ENCODE results near the gene KRTCAP2. TPM values are rescaled to one million over a fixed set of nuclear protein-coding genes. Genes with fewer than 3 reads are reported as not detected.

Gene KRTCAP2
- total RNA-seq, 4 donors from 2014 or later = 48.6 to 109 (median 97.6) TPM

GRCh38 chr1:155183775-155184221 lies 10.7 kb upstream of the KRTCAP2 start:
- 84 to 89% methylated on average over 20 of the region's 20 CpGs for WGBS, 2 donors
- no peak overlapping the region for H3K4me3 ChIP-seq (ENCODE audit: low read depth, poor library complexity, severe bottlenecking)
- intact Hi-C loops (cut with DNase I; ENCODE audit: low total_unique reads) = no loop called here
- DNase-seq (ENCODE audit: low spot score in 2 of 2) = no peak
- TF ChIP-seq POLR2A (IDR thresholded peaks at IDR 0.05) (no peak), CTCF (IDR thresholded peaks at IDR 0.05) (no peak)

GRCh38 chr1:155182052-155182550 lies 9.0 kb upstream of the KRTCAP2 start:
- 85 to 86% methylated on average over 7 of the region's 7 CpGs for WGBS, 2 donors
- no peak for DNase-seq (ENCODE audit: low spot score in 2 of 2)

GRCh38 chr1:155181371-155182051 lies 8.4 kb upstream of the KRTCAP2 start:
- DNase-seq (ENCODE audit: low spot score in 2 of 2) = no peak
- intact Hi-C loops (cut with DNase I; ENCODE audit: low total_unique reads) = no loop called here
- TF ChIP-seq POLR2A (IDR thresholded peaks at IDR 0.05) (no peak), CTCF (IDR thresholded peaks at IDR 0.05) (no peak)
- 93 to 94% methylated on average over 18 of the region's 18 CpGs for WGBS, 2 donors
- H3K4me3 ChIP-seq (ENCODE audit: low read depth, poor library complexity, severe bottlenecking) = no peak overlapping the region

More at GRCh38 chr1:155182052-155182550, 9.0 kb upstream of the KRTCAP2 start:
- H3K4me3 ChIP-seq (ENCODE audit: low read depth, poor library complexity, severe bottlenecking) = no peak overlapping the region
- TF ChIP-seq CTCF (IDR thresholded peaks at IDR 0.05) (no peak), POLR2A (IDR thresholded peaks at IDR 0.05) (no peak)
- intact Hi-C loops (cut with DNase I; ENCODE audit: low total_unique reads) = no loop called here

- intact Hi-C loops (cut with DNase I; ENCODE audit: low total_unique reads) = no loop called here
- TF ChIP-seq CTCF (IDR thresholded peaks at IDR 0.05) (no peak), POLR2A (IDR thresholded peaks at IDR 0.05) (no peak)
- 87% methylated on average over 30 to 31 of the region's 31 CpGs for WGBS, 2 donors
- no peak overlapping the region for H3K4me3 ChIP-seq (ENCODE audit: low read depth, poor library complexity, severe bottlenecking)
- DNase-seq (ENCODE audit: low spot score in 2 of 2) = peak in 1 of 2 donors; percentile 82
Observed at GRCh38 chr1:155179112-155180031, 6.3 kb upstream of the KRTCAP2 start.

GRCh38 chr1:155178441-155179111 lies 5.5 kb upstream of the KRTCAP2 start:
- intact Hi-C loops (cut with DNase I; ENCODE audit: low total_unique reads) = no loop called here
- 81% methylated on average over 30 of the region's 30 CpGs for WGBS, 2 donors

More at GRCh38 chr1:155178441-155179111, 5.5 kb upstream of the KRTCAP2 start:
- H3K4me3 ChIP-seq (ENCODE audit: low read depth, poor library complexity, severe bottlenecking) = no peak overlapping the region
- TF ChIP-seq POLR2A (IDR thresholded peaks at IDR 0.05) = no peak
- TF ChIP-seq CTCF (IDR thresholded peaks at IDR 0.05) = no peak
- peak in 1 of 2 donors; percentile 84 for DNase-seq (ENCODE audit: low spot score in 2 of 2)

All from lower leg skin (tissue), 4 donors.